K562 (cell line): ENCODE results near the gene NPPC. TPM values are rescaled to one million over a fixed set of nuclear protein-coding genes. Genes with fewer than 3 reads are reported as not detected.

Source experiments
- ATAC-seq: fragments of 200-7000 bp; cut with Tn5 transposase; 3 replicates; pipeline ENCODE4 v1.9.1; 2020; ENCODE audit warnings: moderate library complexity
- BruUV-seq: library from RNA; stranded (reverse); fragments of 400-500 nt; replicated peaks from 2 replicates; lab custom pipeline; 2021; lab: Mats Ljungman, UMichigan
- CTCF ChIA-PET: fragments of 300-600 bp; formaldehyde crosslinking; extraction: SDS; loops from one replicate; lab custom pipeline; 2021; ENCODE audit warnings: low intra/inter-chr PET ratio; lab: Yijun Ruan, JAX
- POLR2A ChIA-PET: fragments of 300-600, 350-650 bp; sonication (Branson Sonifier 250); formaldehyde crosslinking; extraction: SDS; loops from one replicate; lab custom pipeline; 2021; ENCODE audit warnings: antibody characterized with exemption, inconsistent platforms; lab: Yijun Ruan, JAX
- DNase-seq, 4 experiments: peaks; one replicate each; pipeline versions ENCODE4 v3.0.0 to v3.0.0-alpha.2; 2011 to 2018; ENCODE audit warnings: low spot score in 3 of 4, mixed read lengths in 3 of 4; ENCODE audit errors: extremely low read depth in 1 of 4
- FAIRE-seq: peaks from 2 replicates; lab custom pipeline; 2011; peaks lifted over from hg19 to GRCh38; lab: Jason Lieb, UNC
- H2AFZ ChIP-seq: 2 replicates; pipeline ENCODE4 v1.6.0; 2011; ENCODE audit warnings: low read depth, low read length, control low read depth, inconsistent platforms
- H3K27ac ChIP-seq: fragments of 200-600 bp; 3 replicates; pipeline ENCODE4 v1.8.0; 2011; ENCODE audit warnings: low read depth, mild to moderate bottlenecking, control low read depth, inconsistent platforms, low read length, moderate library complexity, mixed read lengths; ENCODE audit errors: extremely low read depth
- H3K27me3 ChIP-seq, 2 experiments: fragments of 300-600 bp in 1 of 2; 2 replicates in 1 of 2; 3 replicates in 1 of 2; pipeline versions ENCODE4 v1.6.0 to v1.8.0; 2011; ENCODE audit warnings: inconsistent platforms in 2 of 2, low read length in 2 of 2, mild to moderate bottlenecking in 1 of 2, mixed read lengths in 1 of 2, moderate library complexity in 1 of 2; ENCODE audit not compliant: control insufficient read depth in 2 of 2, insufficient read depth in 2 of 2
- H3K36me3 ChIP-seq: fragments of 300-600 bp; 3 replicates; pipeline ENCODE4 v1.8.0; 2011; ENCODE audit warnings: mild to moderate bottlenecking, low read length, inconsistent platforms; ENCODE audit not compliant: control insufficient read depth, insufficient read depth
- H3K4me1 ChIP-seq, 2 experiments: fragments of 200-600 bp in 1 of 2; replicated peaks in 1 of 2; 2 replicates in 1 of 2; 3 replicates in 1 of 2; pipeline versions ENCODE4 v1.5.1 to v1.8.0; 2011; ENCODE audit warnings: inconsistent platforms in 2 of 2, low read length in 2 of 2, mild to moderate bottlenecking in 1 of 2, mixed read lengths in 1 of 2, moderate library complexity in 1 of 2; ENCODE audit not compliant: control insufficient read depth in 2 of 2, insufficient read depth in 2 of 2
- H3K4me2 ChIP-seq: 2 replicates; pipeline ENCODE4 v1.6.1; 2011; ENCODE audit warnings: low read length, control low read depth, inconsistent platforms, mixed read lengths; ENCODE audit not compliant: insufficient read depth
- H3K4me3 ChIP-seq: fragments of 200-600 bp; sonication (generic), shearing (Covaris generic); 2 replicates; pipeline ENCODE4 v1.5.1; 2016; ENCODE audit warnings: control low read depth, inconsistent platforms
- H3K79me2 ChIP-seq: fragments of 200-600 bp; 3 replicates; pipeline ENCODE4 v1.8.0; 2011; ENCODE audit warnings: low read length, inconsistent platforms; ENCODE audit not compliant: control insufficient read depth, insufficient read depth
- H3K9ac ChIP-seq, 2 experiments: 2 replicates each; pipeline versions ENCODE4 v1.6.0 to v1.6.1; 2011; ENCODE audit warnings: low read depth in 2 of 2, low read length in 2 of 2, control low read depth in 1 of 2, inconsistent platforms in 1 of 2, mild to moderate bottlenecking in 1 of 2, mixed read lengths in 1 of 2; ENCODE audit not compliant: insufficient read depth in 1 of 2
- H3K9me1 ChIP-seq: one replicate; pipeline ENCODE4 v1.6.0; 2011; ENCODE audit warnings: inconsistent platforms, mild to moderate bottlenecking, low read length, moderate library complexity; ENCODE audit not compliant: control insufficient read depth, insufficient read depth
- H3K9me3 ChIP-seq: replicated peaks from 2 replicates; pipeline ENCODE4 v1.5.1; 2011; ENCODE audit warnings: low read depth, low read length, inconsistent platforms; ENCODE audit not compliant: control insufficient read depth, insufficient read depth
- H4K20me1 ChIP-seq: replicated peaks from 2 replicates; pipeline ENCODE4 v1.6.1; 2011; ENCODE audit warnings: low read length, inconsistent platforms, mixed read lengths; ENCODE audit not compliant: control insufficient read depth, insufficient read depth
- CBX1 ChIP-seq: sonication (generic); IDR thresholded peaks from 2 replicates; pipeline ENCODE4 v1.6.1; 2016; ENCODE audit warnings: antibody characterized with exemption, low read depth, mild to moderate bottlenecking
- GABPA ChIP-seq: fragments of 200-800 bp; sonication (Bioruptor generic); conservative IDR thresholded peaks from 2 replicates; pipeline ENCODE4 v1.6.1; 2016; ENCODE audit warnings: low read depth, missing genetic modification characterization, missing compliant biosample characterization
- HNRNPH1 ChIP-seq: fragments of 200-400 bp; formaldehyde crosslinking; optimal IDR thresholded peaks from 2 replicates; pipeline ENCODE3; 2017; ENCODE audit warnings: low read depth, mild to moderate bottlenecking, low read length, moderate library complexity
- NR2C2 ChIP-seq, 2 experiments: fragments of 200-800 bp in 1 of 2; sonication (Bioruptor generic) in 1 of 2; sonication (generic) in 1 of 2; formaldehyde crosslinking in 1 of 2; IDR thresholded peaks; 2 replicates each; pipeline versions ENCODE4 v1.6.1 to v1.8.0; 2016 to 2022; ENCODE audit warnings: mild to moderate bottlenecking in 1 of 2, missing compliant biosample characterization in 1 of 2, missing genetic modification characterization in 1 of 2, missing genetic modification reagents in 1 of 2
- POLR2A ChIP-seq: fragments of 450-650 bp; conservative IDR thresholded peaks from 2 replicates; pipeline ENCODE4 v1.6.1; 2016
- POLR2G ChIP-seq: fragments of 200-400 bp; formaldehyde crosslinking; IDR thresholded peaks from 2 replicates; pipeline ENCODE4 v1.6.1; 2017; ENCODE audit warnings: low read depth, mild to moderate bottlenecking, antibody characterized with exemption, low read length, moderate library complexity
- PURB ChIP-seq: sonication (generic); formaldehyde crosslinking; IDR thresholded peaks from 2 replicates; pipeline ENCODE4 v1.9.0; 2021; ENCODE audit warnings: low read depth, mild to moderate bottlenecking, missing genetic modification reagents
- RFX1 ChIP-seq: fragments of 450-650 bp; IDR thresholded peaks from 2 replicates; pipeline ENCODE4 v1.6.1; 2016; ENCODE audit warnings: mild to moderate bottlenecking, moderate library complexity
- RHOXF2B ChIP-seq: fragments of 250-450 bp; sonication (Bioruptor Pico); conservative IDR thresholded peaks from 2 replicates; pipeline ENCODE4 v1.5.1; 2021
- SMARCA5 ChIP-seq: fragments of 450-650 bp; IDR thresholded peaks from 2 replicates; pipeline ENCODE4 v1.6.1; 2016
- SNRNP70 ChIP-seq: fragments of 200-400 bp; formaldehyde crosslinking; optimal IDR thresholded peaks from 2 replicates; pipeline ENCODE3; 2017; ENCODE audit warnings: low read depth, low read length
- TARDBP ChIP-seq: fragments of 450-650 bp; IDR thresholded peaks from 2 replicates; pipeline ENCODE4 v1.6.1; 2016
- ZBTB17 ChIP-seq: fragments of 450-650 bp; formaldehyde crosslinking; IDR thresholded peaks from 2 replicates; pipeline ENCODE4 v1.4.0; 2020; ENCODE audit warnings: mild to moderate bottlenecking
- ZNF184 ChIP-seq: sonication (generic); formaldehyde crosslinking; IDR thresholded peaks from 2 replicates; pipeline ENCODE4 v1.5.0; 2020; ENCODE audit warnings: missing genetic modification reagents
- ZNF354B ChIP-seq: fragments of 250-450 bp; sonication (Bioruptor Pico); IDR thresholded peaks from 2 replicates; pipeline ENCODE4 v1.4.0; 2020
- WGBS: fragments of 100-300 bp; shearing (Covaris generic); methylation state at CpG from one replicate; pipeline ENCODE4 v1.1.6; 2016; ENCODE audit warnings: low coverage, mixed read lengths; ENCODE audit not compliant: insufficient coverage; ENCODE audit errors: missing lambda C conversion rate; 5-methylcytosine and 5-hydroxymethylcytosine counted together
- in situ Hi-C: fragments of 300-500 bp; cut with MboI; formaldehyde crosslinking; loops from 4 replicates; pipeline ENCODE4 v1.15.0; 2018; ENCODE audit warnings: inconsistent platforms, mixed read lengths
- intact Hi-C: fragments of 100-400 bp; cut with micrococcal nuclease; formaldehyde crosslinking; loops from 2 replicates; pipeline ENCODE4 v1.14.2; 2022
- polyA plus RNA-seq, 8 experiments: library from polyadenylated mRNA; depleted of rRNA in 4 of 8; stranded (reverse) in 5 of 8; unstranded in 3 of 8; fragments of >200 nt; fragmentation: Nextera tagmentation in 2 of 8; fragmentation: Illumina TruSeq in 1 of 8; extraction: Ambion mirVana in 2 of 8; extraction: Trizol in 1 of 8; gene quantifications; 2 replicates each; pipeline versions ENCODE4 v1.2.1 to v1.2.3, GENCODE V29; 2011 to 2014; ENCODE audit warnings: inconsistent platforms in 1 of 8, missing spikeins in 1 of 8
- total RNA-seq, 7 experiments: library from RNA; depleted of rRNA in 6 of 7; stranded (reverse); fragments of >200 nt in 6 of 7; fragmentation: Illumina TruSeq in 2 of 7; extraction: Trizol in 2 of 7; gene quantifications; 2 replicates each; pipeline versions ENCODE4 v1.2.1 to v1.2.3, GENCODE V29; 2011 to 2021; ENCODE audit warnings: low replicate concordance in 1 of 7

NPPC gene
- total and polyA plus RNA-seq, 9 of the 15 experiments (the other 6 are each of a cell fraction or from before 2014, with no cell fraction given): not detected

GRCh38 chr2:231965102-231965501, 38.9 kb upstream of the NPPC start:
- no peak for DNase-seq
- CTCF ChIA-PET: interaction anchor here (0.7 kb wide), 1 partner anchor 351 kb away, joined by 3 read pairs; no protein-coding TSS in a partner anchor
- in situ Hi-C loops: no loop called here
- intact Hi-C loops: no loop called here
- H2AFZ ChIP-seq: no peak overlapping the region
- no peak overlapping the region for H3K9ac ChIP-seq
- no TSS peak for BruUV-seq
- H3K27me3 ChIP-seq: no peaks in the 10 kb centered on the region
- H4K20me1 ChIP-seq: no peaks in the 10 kb centered on the region
- peaks cover 4 to 12% of the 10 kb centered on the region in 2 experiments; a peak in 3 of 5 replicates for H3K4me1 ChIP-seq
- H3K9me1 ChIP-seq: no peaks in the 10 kb centered on the region
- no peak overlapping the region for H3K4me2 ChIP-seq
- no peak overlapping the region for H3K4me3 ChIP-seq
- POLR2A ChIA-PET: no interaction called here
- no peaks in the 10 kb centered on the region for H3K36me3 ChIP-seq
- WGBS: 67% methylated on average over 1 of the region's 1 CpG
- H3K9me3 ChIP-seq: peaks cover 3% of the 10 kb centered on the region; the same call in 1 of the 2 replicates
- no peak overlapping the region for H3K27ac ChIP-seq
- no peak for ATAC-seq
- peaks cover 67% of the 10 kb centered on the region for H3K79me2 ChIP-seq
- FAIRE-seq: no peak
- TF ChIP-seq TARDBP (no peak), RFX1 (peak; percentile 48), HNRNPH1 (no peak), SMARCA5 (no peak), RHOXF2B (no peak)

DNA sequence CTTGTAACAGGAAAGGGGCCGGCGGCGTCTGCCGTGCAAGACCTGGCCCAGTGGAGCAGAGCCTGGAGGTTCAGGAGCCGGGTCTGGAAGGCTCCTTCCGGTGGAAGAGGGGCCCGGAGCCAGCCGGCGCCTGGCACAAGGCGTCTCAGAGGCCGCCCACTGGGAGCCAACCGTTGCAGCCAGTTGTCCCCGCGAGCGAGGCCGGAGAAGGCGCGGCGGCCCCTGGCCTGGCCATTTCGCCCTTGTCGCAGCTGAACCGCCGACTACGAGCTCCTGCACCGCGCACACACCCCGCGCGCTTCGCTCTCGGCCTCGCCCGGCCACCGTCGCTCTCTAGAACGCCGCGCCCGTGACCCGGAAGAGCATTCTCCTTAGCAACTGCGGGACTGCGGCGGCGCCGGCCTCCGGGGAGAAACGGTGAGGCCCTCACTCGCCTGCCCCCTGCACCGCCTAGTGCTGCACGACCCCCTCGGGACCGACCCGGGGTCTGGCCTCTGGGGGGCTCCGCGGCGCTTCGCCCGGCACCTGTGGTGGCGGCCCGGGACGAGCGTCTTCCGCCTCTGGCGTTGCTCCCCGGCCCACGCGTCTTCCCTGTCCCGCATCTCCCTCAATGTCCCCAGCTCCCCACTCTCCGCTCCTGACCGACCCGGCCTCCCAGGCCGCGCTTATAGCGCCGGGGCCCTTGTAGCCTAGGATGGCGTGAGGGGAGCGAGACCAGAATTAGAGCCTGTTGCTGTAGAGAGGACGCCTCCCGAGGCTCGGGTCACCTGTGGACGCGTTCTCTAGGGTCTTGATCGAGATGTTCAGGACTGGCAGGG, 35.4 kb upstream of the NPPC start, which contains the start of gene DIS3L2:
TSS of gene DIS3L2 (plus strand) at position 365 of the 818 bp plus-strand sequence. CDS start 53,215 bp downstream, outside the sequence.
- WGBS: 1% methylated on average over 54 of the region's 83 CpGs
- FAIRE-seq (no peak), ATAC-seq (peak; percentile 97), DNase-seq (peak; percentile 78 to 86 (median 80))
- ChIA-PET POLR2A (interaction anchor here (0.6 to 1.6 kb wide), 3 partner anchors 24 to 364 kb away, joined by 3 read pairs; no protein-coding TSS in a partner anchor), CTCF (no interaction called here)
- H3K27ac ChIP-seq: peak within 1 kb of the TSS; percentile 86
- intact Hi-C loops: no loop called here
- in situ Hi-C loops: no loop called here
- H3K4me3 ChIP-seq: peak within 1 kb of the TSS; percentile 96
- no peaks in the 10 kb centered on the region for H3K9me3 ChIP-seq
- no peaks in the 10 kb centered on the region for H3K9me1 ChIP-seq
- peaks cover 15 to 16% of the 10 kb centered on the region in 2 experiments; a peak in 4 of 5 replicates for H3K4me1 ChIP-seq
- H3K4me2 ChIP-seq: peak within 1 kb of the TSS; percentile 90
- peaks cover 41% of the 10 kb centered on the region for H3K79me2 ChIP-seq
- peak within 1 kb of the TSS; percentile 84 to 98 for H3K9ac ChIP-seq
- H2AFZ ChIP-seq: peak within 1 kb of the TSS; percentile 92
- no peaks in the 10 kb centered on the region for H3K36me3 ChIP-seq
- TSS peak; percentile 38 for BruUV-seq
- no peaks in the 10 kb centered on the region for H4K20me1 ChIP-seq
- no peaks in the 10 kb centered on the region for H3K27me3 ChIP-seq
- TF ChIP-seq CBX1 (peak; percentile 66), RFX1 (peak; percentile 80), POLR2A (peak; percentile 81), POLR2G (peak; percentile 89), ZNF184 (CRISPR knock-in tag) (no peak), PURB (CRISPR knock-in tag) (no peak), ZNF354B (no peak), ZBTB17 (CRISPR knock-in tag) (no peak), NR2C2 (CRISPR knock-in tag; IDR thresholded peaks at IDR 0.05) (peak; percentile 99), NR2C2 (tag; IDR thresholded peaks at IDR 0.05) (peak; percentile 99), SNRNP70 (no peak), GABPA (tag) (peak; percentile 95)
